OCI-LY1 (cell line): ENCODE measurements around the gene OXCT2.
"Not testable (repeated sequence)": the region's sequence is repeated elsewhere in the genome, so short reads cannot be mapped to it uniquely, and the experiment has no call there.

Experiments
- H2AFZ ChIP-seq: fragments of 200-600 bp; sonication (generic), shearing (Covaris generic); 2 replicates; pipeline ENCODE4 v1.6.0; 2014; ENCODE audit warnings: antibody characterized with exemption, mild to moderate bottlenecking, low read length
- H3F3A ChIP-seq: fragments of 200-600 bp; sonication (generic), shearing (Covaris generic); 2 replicates; pipeline ENCODE4 v1.6.0; 2014; ENCODE audit warnings: mild to moderate bottlenecking, antibody characterized with exemption, low read length, moderate library complexity; ENCODE audit not compliant: insufficient read depth
- H3K27ac ChIP-seq: fragments of 200-600 bp; sonication (generic); 2 replicates; pipeline ENCODE4 v1.5.1; 2014; ENCODE audit warnings: low read length, mixed run types, mild to moderate bottlenecking, low read depth; ENCODE audit not compliant: poor library complexity, severe bottlenecking
- H3K27me3 ChIP-seq: fragments of 200-600 bp; sonication (generic); 2 replicates; pipeline ENCODE4 v1.6.0; 2014; ENCODE audit warnings: antibody characterized with exemption, mild to moderate bottlenecking, low read length, moderate library complexity; ENCODE audit not compliant: insufficient read depth
- H3K36me3 ChIP-seq: fragments of 200-600 bp; sonication (generic); 2 replicates; pipeline ENCODE4 v1.6.1; 2014; ENCODE audit warnings: mild to moderate bottlenecking, antibody characterized with exemption, low read length, moderate library complexity, mixed read lengths; ENCODE audit not compliant: insufficient read depth
- H3K4me1 ChIP-seq: fragments of 200-600 bp; sonication (generic); 2 replicates; pipeline ENCODE4 v1.5.1; 2014; ENCODE audit warnings: mild to moderate bottlenecking, low read length, moderate library complexity; ENCODE audit not compliant: insufficient read depth, severe bottlenecking
- H3K4me2 ChIP-seq: fragments of 200-600 bp; sonication (generic), shearing (Covaris generic); 2 replicates; pipeline ENCODE4 v1.6.1; 2014; ENCODE audit warnings: low read length
- H3K4me3 ChIP-seq: fragments of 200-600 bp; sonication (generic); 2 replicates; pipeline ENCODE4 v1.5.1; 2014; ENCODE audit warnings: low read length, low read depth, mild to moderate bottlenecking, mixed read lengths; ENCODE audit not compliant: poor library complexity, severe bottlenecking
- H3K79me2 ChIP-seq: fragments of 200-600 bp; shearing (Covaris generic); 2 replicates; pipeline ENCODE4 v1.6.1; 2016; ENCODE audit warnings: mixed run types, low read length, mixed read lengths; ENCODE audit not compliant: insufficient read depth
- H3K9ac ChIP-seq: fragments of 200-600 bp; sonication (generic), shearing (Covaris generic); 2 replicates; pipeline ENCODE4 v1.6.1; 2014; ENCODE audit warnings: mild to moderate bottlenecking, low read length, mixed read lengths
- H3K9me2 ChIP-seq: fragments of 200-600 bp; sonication (generic), shearing (Covaris generic); 2 replicates; pipeline ENCODE4 v1.6.1; 2014; ENCODE audit warnings: low read depth, mild to moderate bottlenecking, low read length, mixed read lengths
- H3K9me3 ChIP-seq: fragments of 200-600 bp; shearing (Covaris generic); 2 replicates; pipeline ENCODE4 v1.6.1; 2014; ENCODE audit warnings: low read length, mixed read lengths
- H4K20me1 ChIP-seq: fragments of 200-600 bp; sonication (generic), shearing (Covaris generic); 2 replicates; pipeline ENCODE4 v1.6.0; 2016; ENCODE audit warnings: mild to moderate bottlenecking, low read length; ENCODE audit not compliant: insufficient read depth
- CTCF ChIP-seq: fragments of 200-600 bp; sonication (generic), shearing (Covaris generic); IDR thresholded peaks from 2 replicates; pipeline ENCODE4 v1.5.1; 2017; ENCODE audit warnings: mild to moderate bottlenecking, antibody characterized with exemption, low read length, moderate library complexity, mixed read lengths
- EZH2 ChIP-seq: fragments of 200-600 bp; sonication (generic), shearing (Covaris generic); IDR thresholded peaks from 2 replicates; pipeline ENCODE4 v1.8.0; 2017; ENCODE audit warnings: borderline replicate concordance, mixed run types, mild to moderate bottlenecking, antibody characterized with exemption, low read length, moderate library complexity, mixed read lengths

Gene OXCT2

GRCh38 chr1:39786303-39787107 lies 15.4 kb upstream of the OXCT2 start:
- H3K9ac ChIP-seq, H3K9me2 ChIP-seq, H3K4me3 ChIP-seq, H3K79me2 ChIP-seq, H3F3A ChIP-seq, H3K9me3 ChIP-seq, H3K27me3 ChIP-seq, H4K20me1 ChIP-seq, H2AFZ ChIP-seq, H3K36me3 ChIP-seq, H3K4me2 ChIP-seq, H3K27ac ChIP-seq: not testable (repeated sequence)
- peaks cover 13% of the 10 kb centered on the region for H3K4me1 ChIP-seq

DNA sequence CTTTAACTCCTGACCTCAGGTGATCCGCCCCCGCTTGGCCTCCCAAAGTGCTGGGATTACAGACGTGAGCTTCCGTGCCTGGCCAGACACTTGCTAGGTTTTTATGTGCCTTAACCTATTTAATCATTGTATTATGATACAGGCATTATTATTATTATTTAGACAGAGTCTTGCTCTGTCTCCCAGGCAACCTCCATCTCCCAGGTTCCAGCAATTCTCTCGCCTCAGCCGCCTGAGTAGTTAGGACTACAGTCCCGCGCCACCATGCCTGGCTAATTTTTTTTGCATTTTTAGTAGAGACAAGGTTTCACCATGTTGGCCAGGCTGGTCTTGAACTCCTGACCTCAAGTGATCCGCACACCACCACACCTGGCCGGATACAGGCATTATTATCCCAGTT lies 11.5 kb upstream of the OXCT2 start:
- not testable (repeated sequence) for H3K9ac ChIP-seq, H3K9me2 ChIP-seq, H3K4me1 ChIP-seq, H2AFZ ChIP-seq, H3F3A ChIP-seq, H3K36me3 ChIP-seq, H3K4me2 ChIP-seq, H3K79me2 ChIP-seq, H3K4me3 ChIP-seq, H3K27me3 ChIP-seq, H3K9me3 ChIP-seq, H4K20me1 ChIP-seq, H3K27ac ChIP-seq

DNA sequence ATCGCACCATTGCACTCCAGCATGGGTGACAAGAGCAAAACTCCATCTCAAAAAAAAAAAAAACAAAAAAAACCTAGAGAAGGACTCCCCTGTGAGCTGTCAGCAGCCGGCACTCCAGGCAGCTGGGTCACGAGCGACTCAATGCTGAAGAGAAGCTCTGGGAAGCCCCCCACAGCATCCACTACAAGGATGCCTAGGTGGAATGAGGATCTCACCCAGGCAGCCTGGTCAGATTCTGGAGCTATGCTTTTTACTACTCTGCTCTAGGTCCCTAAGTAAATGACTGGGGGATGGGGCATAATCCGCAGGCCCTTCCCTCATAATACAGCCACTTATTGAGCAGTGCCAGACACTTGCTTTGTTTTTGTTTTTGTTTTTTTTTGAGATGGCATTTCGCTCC lies 11.0 kb upstream of the OXCT2 start:
- Histone ChIP-seq H3F3A (no peaks in the 10 kb centered on the region), H3K27me3 (no peaks in the 10 kb centered on the region; the same call in 1 of the 2 replicates), H3K79me2 (no peaks in the 10 kb centered on the region), H3K4me2 (no peak overlapping the region), H3K9ac (no peak overlapping the region), H3K27ac (no peak overlapping the region), H3K9me3 (no peaks in the 10 kb centered on the region), H3K4me3 (no peak overlapping the region), H3K36me3 (no peaks in the 10 kb centered on the region), H2AFZ (no peak overlapping the region), H4K20me1 (no peaks in the 10 kb centered on the region), H3K9me2 (no peaks in the 10 kb centered on the region), H3K4me1 (no peaks in the 10 kb centered on the region)
- TF ChIP-seq EZH2 = no peak
- no peak for TF ChIP-seq CTCF

GRCh38 chr1:39781349-39781715 lies 10.2 kb upstream of the OXCT2 start:
- Histone ChIP-seq H3K27me3 (no peaks in the 10 kb centered on the region; the same call in 1 of the 2 replicates), H3K4me2 (no peak overlapping the region), H3K9me2 (no peaks in the 10 kb centered on the region), H2AFZ (no peak overlapping the region), H3K4me1 (peaks cover 1% of the 10 kb centered on the region), H3K9ac (no peak overlapping the region), H3K27ac (no peak overlapping the region), H3K36me3 (no peaks in the 10 kb centered on the region), H3K4me3 (no peak overlapping the region), H3K9me3 (no peaks in the 10 kb centered on the region), H3F3A (no peaks in the 10 kb centered on the region), H3K79me2 (no peaks in the 10 kb centered on the region), H4K20me1 (no peaks in the 10 kb centered on the region)
- TF ChIP-seq EZH2 (no peak), CTCF (no peak)
